OCI-LY1 (cell line): ENCODE data around the gene SHLD1.

Experiments
- CTCF ChIP-seq: fragments of 200-600 bp; sonication (generic), shearing (Covaris generic); IDR thresholded peaks from 2 replicates; pipeline ENCODE4 v1.5.1; 2017; ENCODE audit warnings: mild to moderate bottlenecking, antibody characterized with exemption, low read length, moderate library complexity, mixed read lengths
- EZH2 ChIP-seq: fragments of 200-600 bp; sonication (generic), shearing (Covaris generic); IDR thresholded peaks from 2 replicates; pipeline ENCODE4 v1.8.0; 2017; ENCODE audit warnings: borderline replicate concordance, mixed run types, mild to moderate bottlenecking, antibody characterized with exemption, low read length, moderate library complexity, mixed read lengths

DNA sequence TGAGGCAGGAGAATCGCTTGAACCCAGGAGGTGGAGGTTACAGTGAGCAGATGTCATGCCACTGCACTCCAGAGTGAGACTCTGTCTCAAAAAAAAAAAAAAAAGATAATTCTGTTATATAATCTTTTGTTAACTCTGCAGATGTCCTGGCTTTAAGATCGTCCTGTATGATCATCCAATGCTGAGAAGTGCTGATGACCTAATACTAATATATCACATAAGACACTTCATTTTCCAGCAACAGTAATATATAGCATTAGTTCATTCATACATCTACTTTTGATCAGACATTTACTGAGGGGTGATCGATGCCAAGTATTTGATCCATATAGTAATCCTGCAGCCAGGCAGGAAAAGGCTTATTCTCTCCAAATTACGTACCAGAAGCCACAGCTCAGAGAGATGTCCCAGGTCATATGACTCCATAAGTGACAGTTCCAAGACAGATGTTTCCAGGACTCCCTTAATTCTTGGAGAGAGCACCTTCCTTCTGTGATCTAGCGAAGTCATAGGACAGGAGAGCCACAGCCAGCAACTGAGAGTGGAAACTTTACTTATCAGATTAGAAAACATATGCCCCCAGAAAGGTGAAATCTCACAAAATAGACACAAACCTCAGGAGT, 60.7 kb downstream of the SHLD1 start:
- TF ChIP-seq EZH2 (no peak), CTCF (no peak)
